GM23248 (cell line): ENCODE results near the gene LIN28B. TPM values are rescaled to one million over a fixed set of nuclear protein-coding genes. Genes with fewer than 3 reads are reported as not detected.

Experiments used
- DNase-seq: peaks from one replicate; pipeline ENCODE4 v3.0.0-alpha.2; 2015
- H2AFZ ChIP-seq: fragments of 200-600 bp; sonication (generic); 2 replicates; pipeline ENCODE4 v1.6.1; 2016; ENCODE audit warnings: antibody characterized with exemption
- H3F3A ChIP-seq: fragments of 200-600 bp; sonication (generic); 2 replicates; pipeline ENCODE4 v1.6.1; 2016; ENCODE audit warnings: mild to moderate bottlenecking, antibody characterized with exemption, mixed run types; ENCODE audit not compliant: insufficient read depth
- H3K27ac ChIP-seq: fragments of 200-600 bp; sonication (generic); 2 replicates; pipeline ENCODE4 v1.5.1; 2016; ENCODE audit warnings: mild to moderate bottlenecking
- H3K27me3 ChIP-seq: fragments of 200-600 bp; sonication (generic); replicated peaks from 2 replicates; pipeline ENCODE4 v1.6.1; 2016; ENCODE audit warnings: mild to moderate bottlenecking; ENCODE audit not compliant: insufficient read depth
- H3K36me3 ChIP-seq: fragments of 200-600 bp; sonication (generic); 2 replicates; pipeline ENCODE4 v1.6.1; 2016; ENCODE audit warnings: low read depth, mild to moderate bottlenecking
- H3K4me1 ChIP-seq: fragments of 200-600 bp; sonication (generic); 2 replicates; pipeline ENCODE4 v1.6.1; 2016; ENCODE audit warnings: mild to moderate bottlenecking; ENCODE audit not compliant: insufficient read depth
- H3K4me2 ChIP-seq: fragments of 200-600 bp; sonication (generic); one replicate; pipeline ENCODE4 v1.6.1; 2016; ENCODE audit warnings: mild to moderate bottlenecking; ENCODE audit not compliant: unreplicated experiment
- H3K4me3 ChIP-seq: fragments of 200-600 bp; sonication (generic); 2 replicates; pipeline ENCODE4 v1.5.1; 2016; ENCODE audit warnings: mild to moderate bottlenecking
- H3K79me2 ChIP-seq: fragments of 200-600 bp; sonication (generic); 2 replicates; pipeline ENCODE4 v1.6.1; 2016; ENCODE audit warnings: mild to moderate bottlenecking; ENCODE audit not compliant: insufficient read depth
- H3K9ac ChIP-seq: fragments of 200-600 bp; sonication (generic); 2 replicates; pipeline ENCODE4 v1.6.1; 2016; ENCODE audit warnings: mild to moderate bottlenecking
- H3K9me2 ChIP-seq: fragments of 200-600 bp; sonication (generic); 2 replicates; pipeline ENCODE4 v1.6.1; 2016; ENCODE audit warnings: mixed run types, mild to moderate bottlenecking, moderate library complexity; ENCODE audit not compliant: insufficient read depth
- H3K9me3 ChIP-seq: fragments of 200-600 bp; sonication (generic); one replicate; pipeline ENCODE4 v1.6.1; 2017; ENCODE audit warnings: low read depth
- H4K20me1 ChIP-seq: fragments of 200-600 bp; sonication (generic); 2 replicates; pipeline ENCODE4 v1.6.0; 2016; ENCODE audit not compliant: insufficient read depth
- EZH2 ChIP-seq: fragments of 200-600 bp; sonication (generic); IDR thresholded peaks from 2 replicates; pipeline ENCODE4 v1.6.1; 2018; ENCODE audit warnings: antibody characterized with exemption, mild to moderate bottlenecking; ENCODE audit not compliant: insufficient read depth, poor library complexity, severe bottlenecking
- EZH2phosphoT487 ChIP-seq: fragments of 200-600 bp; sonication (generic); IDR thresholded peaks from 2 replicates; pipeline ENCODE4 v1.6.1; 2018; ENCODE audit warnings: antibody characterized with exemption, moderate library complexity, mild to moderate bottlenecking, low read depth; ENCODE audit not compliant: insufficient read depth
- WGBS, 2 experiments: methylation state at CpG; one replicate each; pipeline ENCODE4 v1.1.6; 2015 to 2017; ENCODE audit warnings: low lambda C conversion rate in 2 of 2, low coverage in 1 of 2; ENCODE audit errors: missing lambda C conversion rate in 2 of 2; 5-methylcytosine and 5-hydroxymethylcytosine counted together
- in situ Hi-C: fragments of 300-500 bp; cut with MboI; formaldehyde crosslinking; loops from 2 replicates; pipeline ENCODE4 v1.15.0; 2020
- polyA plus RNA-seq: library from polyadenylated mRNA; unstranded; fragments of >200 nt; fragmentation: Nextera tagmentation; extraction: Ambion mirVana; gene quantifications from 2 replicates; pipeline ENCODE4 v1.2.1, GENCODE V29; 2016
- total RNA-seq: library from RNA; depleted of rRNA; stranded (reverse); fragments of >200 nt; shearing (Covaris generic); gene quantifications from 2 replicates; pipeline ENCODE4 v1.2.3, GENCODE V29; 2014; rRNA removed

The LIN28B gene
- total RNA-seq (not detected in 2 replicates), polyA plus RNA-seq (0.04 TPM in 1 of 2 replicates, not detected in the other)

GRCh38 chr6:104956731-104957294, at the start of gene LIN28B:
Gene LIN28B (plus strand): TSS chr6:104957107. CDS start chr6:104957251, 144 bp downstream.
- 24 to 30% methylated on average over 15 of the region's 15 CpGs for WGBS, 2 experiments
- H3K9ac ChIP-seq, result no peak within 1 kb of the TSS
- H3K79me2 ChIP-seq, result no peaks in the 10 kb centered on the region
- H3F3A ChIP-seq, result no peaks in the 10 kb centered on the region
- no peak within 1 kb of the TSS for H2AFZ ChIP-seq
- H3K4me3 ChIP-seq, result no peak within 1 kb of the TSS
- no peaks in the 10 kb centered on the region for H3K36me3 ChIP-seq
- no peaks in the 10 kb centered on the region for H3K9me3 ChIP-seq
- no peak within 1 kb of the TSS for H3K27ac ChIP-seq
- no peaks in the 10 kb centered on the region for H3K4me1 ChIP-seq
- peaks cover 73% of the 10 kb centered on the region for H3K27me3 ChIP-seq
- in situ Hi-C loops, result no loop called here
- no peaks in the 10 kb centered on the region for H3K9me2 ChIP-seq
- H3K4me2 ChIP-seq, result no peak within 1 kb of the TSS
- TF ChIP-seq EZH2phosphoT487 (no peak), EZH2 (no peak)
- no peaks in the 10 kb centered on the region for H4K20me1 ChIP-seq
- DNase-seq, result no peak

DNA sequence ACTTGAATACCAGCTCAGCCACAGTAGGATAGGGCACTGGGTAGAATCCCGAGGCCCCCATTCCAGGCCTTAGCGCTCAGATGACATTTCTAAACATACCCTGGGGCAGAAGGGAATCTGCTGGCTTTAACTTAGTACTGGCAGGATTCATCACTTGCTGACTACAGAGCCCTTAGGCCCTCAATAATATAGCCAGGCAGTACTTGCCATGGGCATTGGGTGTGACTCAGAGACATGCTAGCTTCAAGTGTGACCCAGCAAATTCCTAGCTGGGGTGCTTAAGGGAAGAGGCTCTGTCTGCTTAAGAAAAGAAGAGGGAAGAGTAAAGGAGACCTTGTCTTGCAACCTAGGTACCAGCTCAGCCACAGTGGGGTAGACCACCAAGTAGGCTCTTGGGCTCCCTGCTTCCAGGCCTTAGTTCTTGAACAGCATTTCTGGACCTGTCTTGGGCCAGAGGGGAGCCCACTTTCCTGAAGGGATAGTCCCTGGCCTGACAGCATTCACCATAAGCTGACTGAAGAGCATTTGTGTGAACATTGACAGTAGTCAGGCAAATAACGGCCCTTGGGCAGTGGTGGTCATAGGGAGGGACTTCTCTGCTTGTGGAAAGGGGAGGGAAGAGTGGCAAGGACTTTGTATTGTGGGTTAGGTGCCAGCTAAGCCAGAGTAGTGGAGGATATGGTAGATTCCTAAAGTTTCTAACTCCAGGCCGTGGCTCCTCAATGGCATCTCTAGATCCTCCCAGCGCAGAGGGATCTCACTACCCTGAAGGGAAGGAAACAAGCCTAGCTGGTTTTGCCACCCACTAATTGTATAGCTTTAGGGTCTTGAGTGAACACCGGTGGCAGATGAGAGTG, 48.6 kb upstream of the LIN28B start:
- peak; percentile 54 for DNase-seq
- TF ChIP-seq EZH2 (no peak), EZH2phosphoT487 (no peak)
- no peak overlapping the region for H3K9ac ChIP-seq
- H3K9me2 ChIP-seq, result no peaks in the 10 kb centered on the region
- H2AFZ ChIP-seq, result no peak overlapping the region
- H3K4me2 ChIP-seq, result no peak overlapping the region
- H4K20me1 ChIP-seq, result no peaks in the 10 kb centered on the region
- in situ Hi-C loops, result no loop called here
- H3K36me3 ChIP-seq, result no peaks in the 10 kb centered on the region
- no peaks in the 10 kb centered on the region for H3K9me3 ChIP-seq
- no peaks in the 10 kb centered on the region for H3K27me3 ChIP-seq
- H3K4me1 ChIP-seq, result no peaks in the 10 kb centered on the region
- H3F3A ChIP-seq, result no peaks in the 10 kb centered on the region
- H3K4me3 ChIP-seq, result no peak overlapping the region
- 48 to 60% methylated on average over 6 of the region's 6 CpGs for WGBS, 2 experiments
- no peak overlapping the region for H3K27ac ChIP-seq
- no peaks in the 10 kb centered on the region for H3K79me2 ChIP-seq

- no peaks in the 10 kb centered on the region for H3K9me3 ChIP-seq
- no peak overlapping the region for H3K27ac ChIP-seq
- no peaks in the 10 kb centered on the region for H3K4me1 ChIP-seq
Observed at GRCh38 chr6:104908888-104909525, 47.9 kb upstream of the LIN28B start.

GRCh38 chr6:104921896-104922295, 35.0 kb upstream of the LIN28B start:
- Histone ChIP-seq H3K4me1 (no peaks in the 10 kb centered on the region), H3K9me2 (no peaks in the 10 kb centered on the region), H3K79me2 (no peaks in the 10 kb centered on the region), H3K4me3 (no peak overlapping the region), H3K9me3 (no peaks in the 10 kb centered on the region), H3F3A (no peaks in the 10 kb centered on the region), H3K27ac (no peak overlapping the region), H3K4me2 (no peak overlapping the region), H2AFZ (no peak overlapping the region), H4K20me1 (no peaks in the 10 kb centered on the region), H3K27me3 (peaks cover 25% of the 10 kb centered on the region), H3K36me3 (no peaks in the 10 kb centered on the region), H3K9ac (no peak overlapping the region)
- no peak for TF ChIP-seq EZH2
- no peak for TF ChIP-seq EZH2phosphoT487
- 33 to 43% methylated on average over 1 of the region's 1 CpG for WGBS, 2 experiments
- in situ Hi-C loops, result no loop called here
- no peak for DNase-seq

More at GRCh38 chr6:104908888-104909525, 47.9 kb upstream of the LIN28B start:
- no peaks in the 10 kb centered on the region for H4K20me1 ChIP-seq
- no peak overlapping the region for H2AFZ ChIP-seq
- no peak for DNase-seq
- H3K36me3 ChIP-seq, result no peaks in the 10 kb centered on the region
- no peak overlapping the region for H3K9ac ChIP-seq
- no peaks in the 10 kb centered on the region for H3F3A ChIP-seq
- H3K4me3 ChIP-seq, result no peak overlapping the region
- H3K4me2 ChIP-seq, result no peak overlapping the region
- in situ Hi-C loops, result no loop called here
- no peaks in the 10 kb centered on the region for H3K79me2 ChIP-seq
- 0 out of 2 replicates have a peak, but pooled peaks cover 2% of the 10 kb centered on the region for H3K27me3 ChIP-seq
- 54 to 63% methylated on average over 2 of the region's 2 CpGs for WGBS, 2 experiments
- TF ChIP-seq EZH2phosphoT487 (no peak), EZH2 (no peak)
- no peaks in the 10 kb centered on the region for H3K9me2 ChIP-seq
